GM10248 (cell line): ENCODE measurements around the gene TRAP1.

Experiments used
- CTCF ChIA-PET: fragments of 300-600 bp; sonication (Branson Sonifier 250); formaldehyde crosslinking; extraction: SDS; loops from one replicate; lab custom pipeline; 2021; ENCODE audit warnings: antibody characterized with exemption; lab: Yijun Ruan, JAX
- POLR2A ChIA-PET: fragments of 350-650 bp; sonication (Branson Sonifier 250); formaldehyde crosslinking; extraction: SDS; loops from one replicate; lab custom pipeline; 2020; ENCODE audit warnings: antibody characterized with exemption; lab: Yijun Ruan, JAX
- DNase-seq: peaks from one replicate; pipeline ENCODE4 v3.0.0; 2012; ENCODE audit errors: extremely low spot score
- TF ChIP-seq, protein P1 (sequence below): IDR thresholded peaks from 2 replicates; pipeline ENCODE4 v1.5.1; 2012; ENCODE audit warnings: mild to moderate bottlenecking, low read depth; ENCODE audit errors: extremely low read depth, missing control alignments, control extremely low read depth

Gene TRAP1

DNA sequence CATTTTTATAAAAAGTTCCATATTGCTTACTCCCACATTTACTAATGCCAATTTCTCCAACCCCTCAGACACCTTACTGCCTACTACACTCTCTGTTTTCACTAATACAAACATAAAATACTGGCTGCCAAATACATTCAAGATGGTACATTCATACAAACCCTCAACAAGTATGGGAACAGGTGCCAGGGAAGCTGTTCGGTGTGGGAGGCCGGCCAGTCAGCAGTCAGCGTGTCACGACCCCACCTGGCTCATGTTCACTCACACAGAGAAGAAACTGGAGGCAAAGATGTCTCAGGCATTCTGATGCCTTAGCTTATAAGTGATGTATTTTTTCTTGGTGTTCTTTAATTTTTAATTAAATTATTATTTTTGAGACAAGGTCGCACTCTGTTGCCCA is 42.4 kb upstream of the TRAP1 start:
- ChIA-PET CTCF (interaction anchor here (1.2 to 1.3 kb wide), 2 partner anchors 12 to 69 kb away, joined by 3 to 4 read pairs; no protein-coding TSS in a partner anchor), POLR2A (no interaction called here)
- DNase-seq, result no peak
- TF ChIP-seq, protein P1, sequence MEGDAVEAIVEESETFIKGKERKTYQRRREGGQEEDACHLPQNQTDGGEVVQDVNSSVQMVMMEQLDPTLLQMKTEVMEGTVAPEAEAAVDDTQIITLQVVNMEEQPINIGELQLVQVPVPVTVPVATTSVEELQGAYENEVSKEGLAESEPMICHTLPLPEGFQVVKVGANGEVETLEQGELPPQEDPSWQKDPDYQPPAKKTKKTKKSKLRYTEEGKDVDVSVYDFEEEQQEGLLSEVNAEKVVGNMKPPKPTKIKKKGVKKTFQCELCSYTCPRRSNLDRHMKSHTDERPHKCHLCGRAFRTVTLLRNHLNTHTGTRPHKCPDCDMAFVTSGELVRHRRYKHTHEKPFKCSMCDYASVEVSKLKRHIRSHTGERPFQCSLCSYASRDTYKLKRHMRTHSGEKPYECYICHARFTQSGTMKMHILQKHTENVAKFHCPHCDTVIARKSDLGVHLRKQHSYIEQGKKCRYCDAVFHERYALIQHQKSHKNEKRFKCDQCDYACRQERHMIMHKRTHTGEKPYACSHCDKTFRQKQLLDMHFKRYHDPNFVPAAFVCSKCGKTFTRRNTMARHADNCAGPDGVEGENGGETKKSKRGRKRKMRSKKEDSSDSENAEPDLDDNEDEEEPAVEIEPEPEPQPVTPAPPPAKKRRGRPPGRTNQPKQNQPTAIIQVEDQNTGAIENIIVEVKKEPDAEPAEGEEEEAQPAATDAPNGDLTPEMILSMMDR, result no peak

DNA sequence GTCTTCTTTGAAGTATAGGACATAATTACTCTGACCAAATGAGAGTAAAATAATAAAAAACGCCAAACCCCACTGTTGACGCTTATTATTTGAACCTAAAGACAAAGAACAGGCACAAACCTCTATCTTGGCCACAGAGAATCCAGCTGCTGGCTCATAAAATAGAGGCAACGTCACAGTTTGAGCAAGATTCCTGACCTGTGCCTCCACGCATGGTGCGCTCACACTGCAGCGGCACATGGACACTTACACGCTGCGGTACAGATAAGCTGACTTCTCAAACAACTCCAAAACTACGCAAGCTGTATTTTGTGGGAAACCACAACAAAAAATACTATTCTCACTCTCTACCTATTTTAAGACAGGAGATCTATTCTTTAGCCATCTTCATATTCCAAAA is 38.8 kb upstream of the TRAP1 start:
- POLR2A ChIA-PET, result no interaction called here
- DNase-seq, result no peak
- TF ChIP-seq, protein P1, result no peak
- CTCF ChIA-PET, result no interaction called here

DNA sequence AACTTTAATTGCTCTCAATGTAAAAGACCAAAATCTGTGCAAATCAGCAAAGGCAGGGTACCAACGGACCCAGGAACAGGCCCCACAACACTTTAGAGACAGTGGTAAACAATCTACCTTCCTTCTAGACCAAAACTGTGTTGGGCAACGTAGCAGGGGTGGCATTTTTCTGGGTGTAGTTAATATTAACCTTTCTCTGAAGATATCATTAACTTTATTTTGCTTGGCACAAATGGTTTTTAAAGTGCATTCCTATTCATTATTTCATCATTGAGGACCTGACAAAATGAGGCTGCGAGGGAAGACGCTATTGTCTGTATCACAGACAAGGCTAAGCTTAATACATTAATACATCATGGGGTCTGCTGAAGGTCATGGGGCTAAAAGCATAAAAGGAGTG is 37.9 kb upstream of the TRAP1 start:
- ChIA-PET CTCF (no interaction called here), POLR2A (no interaction called here)
- TF ChIP-seq, protein P1, result no peak
- DNase-seq, result no peak

DNA sequence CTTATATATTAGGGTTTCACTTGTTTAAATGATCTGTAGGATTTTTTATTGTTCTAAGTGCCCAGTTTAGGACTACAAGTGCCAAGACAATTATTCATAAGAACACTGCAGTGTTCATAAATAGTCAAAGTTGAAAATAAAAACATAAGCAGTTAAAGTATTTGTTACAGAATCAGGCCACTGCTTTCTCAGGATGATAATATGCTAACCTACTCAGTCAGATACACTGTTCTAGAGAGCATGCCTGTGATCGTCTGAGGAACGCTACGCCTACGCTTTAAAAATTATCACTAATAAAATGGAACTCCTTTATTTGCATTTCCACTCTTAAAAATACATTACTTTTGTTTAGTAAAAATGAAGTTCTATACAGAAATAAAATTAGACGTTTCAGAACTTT is 37.4 kb upstream of the TRAP1 start:
- TF ChIP-seq, protein P1, result no peak
- POLR2A ChIA-PET, result no interaction called here
- DNase-seq, result no peak
- CTCF ChIA-PET, result no interaction called here

DNA sequence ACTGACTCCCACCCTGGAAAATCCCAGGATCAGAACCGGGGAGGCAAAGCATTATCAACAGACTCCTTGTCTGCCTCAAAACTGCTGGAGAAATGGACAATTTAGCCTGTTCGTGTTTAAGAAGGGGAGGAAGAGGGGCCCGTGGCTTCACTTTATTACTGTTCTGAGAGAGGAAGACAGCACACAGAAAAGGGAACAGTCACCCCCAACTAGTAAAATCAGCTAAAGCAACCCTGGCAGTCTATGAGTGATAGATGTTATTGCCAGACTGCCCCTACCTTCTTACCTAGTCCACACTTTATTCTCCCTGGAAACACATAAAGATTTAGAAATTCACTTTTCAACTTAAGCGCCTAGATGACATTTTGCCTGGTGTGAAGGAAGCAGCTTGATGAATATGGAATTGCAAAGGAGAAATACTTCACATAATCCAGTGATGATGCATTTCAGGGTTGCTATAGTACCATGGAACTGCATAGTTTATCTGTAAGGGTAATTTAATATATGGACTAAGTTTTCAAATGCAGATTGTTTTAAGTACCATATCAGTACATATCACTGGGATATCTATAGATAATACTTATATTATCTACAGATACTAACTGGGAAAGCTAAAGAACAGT is 36.9 kb upstream of the TRAP1 start:
- CTCF ChIA-PET, result no interaction called here
- no peak for DNase-seq
- POLR2A ChIA-PET, result no interaction called here
- TF ChIP-seq, protein P1, result no peak

DNA sequence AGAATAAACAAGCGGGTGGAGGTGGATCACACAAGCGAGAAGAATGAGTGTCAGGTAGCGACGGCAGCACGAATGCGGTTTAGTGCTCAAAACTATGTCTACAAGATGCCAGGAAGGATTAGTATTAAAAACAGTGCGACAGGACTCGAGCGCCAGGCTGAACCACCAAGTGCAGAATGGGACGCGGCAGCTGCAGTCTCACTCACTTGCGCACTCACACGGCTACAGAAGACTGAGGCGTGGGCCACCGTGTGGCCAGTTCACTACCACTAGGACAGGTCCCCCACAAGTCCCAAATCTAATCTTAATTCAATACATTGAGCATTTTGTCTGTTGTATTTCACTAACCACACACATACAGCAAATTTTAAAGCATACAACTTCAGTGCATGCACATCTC is 35.7 kb upstream of the TRAP1 start:
- ChIA-PET CTCF (no interaction called here), POLR2A (no interaction called here)
- TF ChIP-seq, protein P1, result no peak
- no peak for DNase-seq

DNA sequence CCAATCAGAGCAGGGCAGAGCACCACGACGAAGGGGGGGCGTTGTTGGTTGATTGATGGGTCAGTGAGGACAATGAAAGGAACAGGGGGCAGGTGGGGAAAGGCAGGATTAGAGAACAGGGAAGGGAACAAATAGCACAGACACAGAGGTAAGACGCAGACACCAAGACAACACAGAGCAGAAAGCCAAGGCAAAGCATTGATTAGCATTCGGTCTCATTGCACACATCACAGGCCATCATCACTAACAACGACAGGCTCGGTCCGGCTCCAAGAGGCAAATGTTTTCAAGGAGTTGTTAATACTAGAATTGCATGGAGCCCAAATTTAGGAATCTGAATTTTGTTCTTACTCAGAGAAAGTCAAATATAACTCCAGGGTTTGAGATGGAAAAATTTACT is 34.6 kb upstream of the TRAP1 start:
- CTCF ChIA-PET, result no interaction called here
- no peak for DNase-seq
- POLR2A ChIA-PET, result no interaction called here

More for the DNA sequence above, 34.6 kb upstream of the TRAP1 start:
- TF ChIP-seq, protein P1, result no peak
